MM.1S (cell line): ENCODE data around the gene DBNL.

Experiments used
- DNase-seq: peaks from one replicate; pipeline ENCODE4 v3.0.0-alpha.2; 2015
- H2AFZ ChIP-seq: fragments of 300-600 bp; sonication (generic); 2 replicates; pipeline ENCODE4 v1.6.0; 2016; ENCODE audit warnings: antibody characterized with exemption, low read length
- H3F3A ChIP-seq: fragments of 300-600 bp; sonication (generic); 2 replicates; pipeline ENCODE4 v1.6.1; 2016; ENCODE audit warnings: mild to moderate bottlenecking, antibody characterized with exemption, low read length, moderate library complexity, mixed read lengths; ENCODE audit not compliant: insufficient read depth
- H3K27ac ChIP-seq: fragments of 300-600 bp; sonication (generic); 2 replicates; pipeline ENCODE4 v1.5.1; 2016; ENCODE audit warnings: mild to moderate bottlenecking, low read length
- H3K27me3 ChIP-seq: fragments of 300-600 bp; sonication (generic); replicated peaks from 2 replicates; pipeline ENCODE4 v1.6.0; 2016; ENCODE audit warnings: low read length; ENCODE audit not compliant: insufficient read depth
- H3K36me3 ChIP-seq: fragments of 300-600 bp; sonication (generic); replicated peaks from 2 replicates; pipeline ENCODE4 v1.6.1; 2016; ENCODE audit warnings: mild to moderate bottlenecking, low read length, mixed read lengths; ENCODE audit not compliant: insufficient read depth
- H3K4me1 ChIP-seq: fragments of 300-600 bp; sonication (generic); 2 replicates; pipeline ENCODE4 v1.6.1; 2016; ENCODE audit warnings: low read length, mixed read lengths
- H3K4me2 ChIP-seq: fragments of 300-600 bp; sonication (generic); 2 replicates; pipeline ENCODE4 v1.6.0; 2016; ENCODE audit warnings: low read depth, low read length
- H3K4me3 ChIP-seq: fragments of 300-600 bp; sonication (generic); 2 replicates; pipeline ENCODE4 v1.5.1; 2016; ENCODE audit warnings: low read length, mixed read lengths
- H3K79me2 ChIP-seq: fragments of 300-600 bp; sonication (generic); 2 replicates; pipeline ENCODE4 v1.6.1; 2016; ENCODE audit warnings: mixed run types, low read length, mixed read lengths
- H3K9ac ChIP-seq: fragments of 300-600 bp; sonication (generic); 2 replicates; pipeline ENCODE4 v1.6.1; 2016; ENCODE audit warnings: low read length, mixed read lengths
- H3K9me2 ChIP-seq: fragments of 300-600 bp; sonication (generic); replicated peaks from 2 replicates; pipeline ENCODE4 v1.6.1; 2016; ENCODE audit warnings: mild to moderate bottlenecking, low read length, mixed read lengths; ENCODE audit not compliant: insufficient read depth
- H3K9me3 ChIP-seq: fragments of 300-600 bp; sonication (generic); replicated peaks from 2 replicates; pipeline ENCODE4 v1.6.1; 2016; ENCODE audit warnings: mild to moderate bottlenecking, low read length, mixed read lengths; ENCODE audit not compliant: insufficient read depth
- H4K20me1 ChIP-seq: fragments of 300-600 bp; sonication (generic); 2 replicates; pipeline ENCODE4 v1.6.1; 2016; ENCODE audit warnings: mild to moderate bottlenecking, low read length, moderate library complexity, mixed read lengths; ENCODE audit not compliant: insufficient read depth
- EZH2 ChIP-seq: fragments of 300-600 bp; sonication (generic); optimal IDR thresholded peaks from 2 replicates; pipeline ENCODE3; 2017; ENCODE audit warnings: low read depth, mild to moderate bottlenecking, antibody characterized with exemption, low read length, mixed read lengths
- EZH2phosphoT487 ChIP-seq: fragments of 300-600 bp; sonication (generic); IDR thresholded peaks from 2 replicates; pipeline ENCODE4 v1.6.1; 2018; ENCODE audit warnings: antibody characterized with exemption, low read length
- TF ChIP-seq, protein P1 (sequence below): fragments of 300-600 bp; sonication (generic); IDR thresholded peaks from 2 replicates; pipeline ENCODE4 v1.5.1; 2016; ENCODE audit warnings: antibody characterized with exemption, low read length, mixed read lengths

The DBNL gene

DNA sequence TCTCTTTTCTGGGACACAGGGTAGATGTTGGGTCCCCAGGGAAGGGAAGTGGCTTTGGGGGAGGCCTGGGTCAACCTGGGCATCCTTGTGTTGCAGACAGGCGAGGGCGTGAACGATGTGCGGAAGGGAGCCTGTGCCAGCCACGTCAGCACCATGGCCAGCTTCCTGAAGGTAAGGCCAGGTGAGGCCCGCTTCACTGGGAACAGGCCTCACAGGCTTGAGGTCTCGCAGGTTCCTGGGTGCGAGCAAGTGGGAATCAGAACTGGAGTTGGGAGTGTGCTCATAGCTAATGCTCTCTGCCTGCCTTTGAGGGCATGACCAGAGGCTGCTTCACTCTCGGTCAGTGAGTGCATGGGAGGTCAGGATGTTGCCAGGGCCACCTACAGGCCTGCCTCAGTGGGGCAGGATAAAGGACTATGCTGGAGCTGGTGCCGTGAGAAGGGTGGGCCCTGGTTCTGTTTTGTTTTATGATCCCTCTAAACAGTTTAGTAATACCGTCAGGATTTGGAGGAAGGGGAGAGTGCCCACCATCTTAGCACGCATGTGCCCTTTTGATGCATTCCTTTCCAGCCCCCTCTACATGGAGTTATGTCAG is 8.4 kb downstream of the DBNL start:
- Histone ChIP-seq H3K27ac (no peak overlapping the region), H3K79me2 (peaks cover 60% of the 10 kb centered on the region), H3F3A (no peaks in the 10 kb centered on the region), H3K27me3 (no peaks in the 10 kb centered on the region), H3K36me3 (peaks cover 4% of the 10 kb centered on the region; the same call in 1 of the 2 replicates), H3K9me2 (no peaks in the 10 kb centered on the region), H2AFZ (no peak overlapping the region), H3K4me2 (no peak overlapping the region), H3K4me3 (no peak overlapping the region), H3K9me3 (no peaks in the 10 kb centered on the region), H4K20me1 (peaks cover 5% of the 10 kb centered on the region; the same call in 1 of the 2 replicates), H3K9ac (no peak overlapping the region), H3K4me1 (no peaks in the 10 kb centered on the region)
- TF ChIP-seq, protein P1, sequence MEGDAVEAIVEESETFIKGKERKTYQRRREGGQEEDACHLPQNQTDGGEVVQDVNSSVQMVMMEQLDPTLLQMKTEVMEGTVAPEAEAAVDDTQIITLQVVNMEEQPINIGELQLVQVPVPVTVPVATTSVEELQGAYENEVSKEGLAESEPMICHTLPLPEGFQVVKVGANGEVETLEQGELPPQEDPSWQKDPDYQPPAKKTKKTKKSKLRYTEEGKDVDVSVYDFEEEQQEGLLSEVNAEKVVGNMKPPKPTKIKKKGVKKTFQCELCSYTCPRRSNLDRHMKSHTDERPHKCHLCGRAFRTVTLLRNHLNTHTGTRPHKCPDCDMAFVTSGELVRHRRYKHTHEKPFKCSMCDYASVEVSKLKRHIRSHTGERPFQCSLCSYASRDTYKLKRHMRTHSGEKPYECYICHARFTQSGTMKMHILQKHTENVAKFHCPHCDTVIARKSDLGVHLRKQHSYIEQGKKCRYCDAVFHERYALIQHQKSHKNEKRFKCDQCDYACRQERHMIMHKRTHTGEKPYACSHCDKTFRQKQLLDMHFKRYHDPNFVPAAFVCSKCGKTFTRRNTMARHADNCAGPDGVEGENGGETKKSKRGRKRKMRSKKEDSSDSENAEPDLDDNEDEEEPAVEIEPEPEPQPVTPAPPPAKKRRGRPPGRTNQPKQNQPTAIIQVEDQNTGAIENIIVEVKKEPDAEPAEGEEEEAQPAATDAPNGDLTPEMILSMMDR: no peak
- no peak for TF ChIP-seq EZH2
- no peak for TF ChIP-seq EZH2phosphoT487
- DNase-seq: no peak

DNA sequence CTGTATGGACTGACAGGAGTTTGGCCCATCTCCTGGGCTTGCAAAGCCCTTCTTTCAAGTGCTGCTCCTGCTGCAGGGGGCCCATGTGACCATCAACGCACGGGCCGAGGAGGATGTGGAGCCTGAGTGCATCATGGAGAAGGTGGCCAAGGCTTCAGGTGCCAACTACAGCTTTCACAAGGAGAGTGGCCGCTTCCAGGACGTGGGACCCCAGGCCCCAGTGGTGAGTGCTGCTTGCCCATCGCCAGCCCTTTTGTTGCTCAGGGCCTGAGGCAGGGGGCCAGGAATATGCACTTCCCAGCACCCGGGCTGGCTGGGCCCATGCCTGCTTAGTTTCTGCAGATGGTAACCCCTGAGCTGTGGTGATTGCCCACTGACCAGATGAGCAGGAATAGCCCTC is 12.2 kb downstream of the DBNL start:
- no peak for DNase-seq
- H3K4me2 ChIP-seq: no peak overlapping the region
- no peaks in the 10 kb centered on the region for H3K27me3 ChIP-seq
- H3K27ac ChIP-seq: no peak overlapping the region
- H2AFZ ChIP-seq: no peak overlapping the region
- peaks cover 25% of the 10 kb centered on the region for H3K79me2 ChIP-seq
- H3K9ac ChIP-seq: no peak overlapping the region
- H3K9me3 ChIP-seq: no peaks in the 10 kb centered on the region
- H3K4me3 ChIP-seq: no peak overlapping the region
- H3K9me2 ChIP-seq: no peaks in the 10 kb centered on the region
- no peaks in the 10 kb centered on the region for H3F3A ChIP-seq
- H3K36me3 ChIP-seq: no peaks in the 10 kb centered on the region; the same call in 1 of the 2 replicates
- TF ChIP-seq, protein P1: no peak
- TF ChIP-seq EZH2phosphoT487 (no peak), EZH2 (no peak)
- H4K20me1 ChIP-seq: no peaks in the 10 kb centered on the region
- H3K4me1 ChIP-seq: no peaks in the 10 kb centered on the region

DNA sequence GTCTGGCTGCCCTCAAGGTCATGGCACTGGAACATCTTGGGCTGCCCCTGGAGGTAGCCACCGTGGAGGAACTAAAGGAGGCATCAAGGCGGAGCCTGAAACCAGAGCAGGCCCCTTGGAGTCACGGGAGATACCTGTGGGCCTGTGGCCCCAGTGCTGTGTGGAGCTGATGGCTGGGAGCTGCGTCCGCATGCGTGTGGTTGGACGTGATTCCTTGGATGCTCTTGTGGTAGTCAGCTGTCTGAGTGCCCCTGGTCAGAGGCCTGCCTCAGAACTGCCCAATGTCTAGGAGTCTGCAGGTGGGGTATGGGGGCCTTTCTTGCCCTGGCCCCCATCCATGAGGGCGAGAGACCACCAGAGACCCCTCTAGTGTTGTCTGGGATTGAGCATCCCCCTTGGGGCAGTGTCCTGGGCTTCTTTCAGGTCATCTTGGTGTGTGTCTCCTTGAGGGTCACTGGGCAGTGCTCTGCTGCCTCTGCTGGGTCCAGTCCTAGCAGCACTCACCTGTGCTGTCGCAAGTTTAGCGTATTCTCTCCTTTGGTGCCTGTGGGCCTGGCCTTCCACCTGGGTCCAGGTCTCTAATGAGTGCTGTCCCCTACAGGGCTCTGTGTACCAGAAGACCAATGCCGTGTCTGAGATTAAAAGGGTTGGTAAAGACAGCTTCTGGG is 12.8 kb downstream of the DBNL start:
- Histone ChIP-seq H3F3A (no peaks in the 10 kb centered on the region), H3K36me3 (no peaks in the 10 kb centered on the region; the same call in 1 of the 2 replicates), H3K4me2 (no peak overlapping the region), H3K27ac (no peak overlapping the region), H2AFZ (no peak overlapping the region), H3K4me3 (no peak overlapping the region), H4K20me1 (no peaks in the 10 kb centered on the region), H3K9me2 (no peaks in the 10 kb centered on the region), H3K9me3 (no peaks in the 10 kb centered on the region), H3K79me2 (peaks cover 22% of the 10 kb centered on the region), H3K27me3 (no peaks in the 10 kb centered on the region), H3K9ac (no peak overlapping the region), H3K4me1 (no peaks in the 10 kb centered on the region)
- TF ChIP-seq EZH2phosphoT487 (no peak), EZH2 (no peak)
- TF ChIP-seq, protein P1: no peak
- DNase-seq: no peak
